Left hindlimb (tissue), 1 donor: ENCODE results near the gene RAVER2.
"Not testable (repeated sequence)": the region's sequence is repeated elsewhere in the genome, so short reads cannot be mapped to it uniquely, and the experiment has no call there.

Experiments
- DNase-seq: peaks from one replicate; pipeline ENCODE4 v3.0.0-alpha.2; 2018

RAVER2 gene

DNA sequence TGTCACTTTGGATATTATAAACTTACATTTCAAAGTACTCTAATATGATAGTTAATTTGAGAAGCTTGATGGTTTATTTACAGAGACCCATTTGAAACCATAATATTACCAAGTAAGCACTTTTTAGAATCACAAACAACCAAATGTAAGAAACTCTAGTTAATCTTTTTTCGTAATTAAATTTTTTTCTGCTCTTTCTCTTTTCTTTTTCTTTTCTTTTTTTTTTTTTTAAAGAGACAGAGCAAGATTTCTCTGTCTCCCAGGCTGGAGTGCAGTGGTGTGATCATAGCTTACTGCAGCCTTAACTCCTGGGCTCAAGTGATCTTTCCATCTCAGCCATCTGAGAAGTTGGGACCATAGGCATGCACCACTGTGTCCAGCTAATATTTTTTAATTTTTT, 5.2 kb downstream of the RAVER2 start:
- DNase-seq, result no peak

GRCh38 chr1:64750875-64751274, 6.0 kb downstream of the RAVER2 start:
- no peak for DNase-seq

DNA sequence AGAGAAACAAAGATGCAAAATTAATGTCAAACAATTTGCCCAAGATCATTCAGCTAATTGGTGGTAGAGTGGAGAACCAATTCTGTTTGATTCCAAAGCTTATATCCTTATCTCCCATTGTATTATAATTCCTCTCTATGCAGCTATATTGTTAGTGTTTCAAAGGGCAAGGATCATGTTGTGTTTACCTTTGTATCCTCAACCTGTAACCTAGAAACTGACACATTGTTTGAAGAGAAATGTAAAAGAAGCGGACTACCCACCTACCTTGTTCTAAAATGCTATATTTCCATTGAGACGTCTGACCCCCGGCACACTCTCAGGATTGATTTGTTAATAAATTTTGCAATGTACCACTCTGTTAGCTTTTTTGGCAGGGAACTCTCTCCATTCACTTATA, 9.3 kb downstream of the RAVER2 start:
- no peak for DNase-seq

- DNase-seq, result no peak
Measured at GRCh38 chr1:64755361-64755760, 10.5 kb downstream of the RAVER2 start.

GRCh38 chr1:64756770-64757169, 11.9 kb downstream of the RAVER2 start:
- DNase-seq, result no peak

GRCh38 chr1:64757213-64757612, 12.3 kb downstream of the RAVER2 start:
- no peak for DNase-seq

- DNase-seq, result no peak
Measured at GRCh38 chr1:64758233-64758632, 13.4 kb downstream of the RAVER2 start.

DNA sequence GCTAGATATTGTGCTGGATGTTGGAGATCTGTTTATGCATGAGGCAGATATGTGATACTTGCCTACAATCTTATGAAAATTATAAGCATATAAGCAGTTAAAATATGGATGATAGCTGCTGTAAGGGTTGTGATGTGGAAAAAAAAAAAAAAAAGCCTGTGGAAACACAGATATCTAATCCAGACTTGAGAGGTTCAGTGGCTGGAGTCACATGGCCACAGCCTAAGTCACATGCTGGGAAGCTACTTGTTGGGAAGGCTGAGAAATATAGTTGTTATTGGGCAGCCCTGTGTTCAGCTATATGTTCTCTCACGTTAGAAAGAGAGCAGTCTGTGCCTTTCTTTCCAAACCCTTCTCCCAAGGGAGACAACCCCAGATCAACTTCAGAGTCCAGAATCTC, 15.1 kb downstream of the RAVER2 start:
- DNase-seq, result no peak

GRCh38 chr1:64765012-64765411, 20.1 kb downstream of the RAVER2 start:
- DNase-seq, result no peak

DNA sequence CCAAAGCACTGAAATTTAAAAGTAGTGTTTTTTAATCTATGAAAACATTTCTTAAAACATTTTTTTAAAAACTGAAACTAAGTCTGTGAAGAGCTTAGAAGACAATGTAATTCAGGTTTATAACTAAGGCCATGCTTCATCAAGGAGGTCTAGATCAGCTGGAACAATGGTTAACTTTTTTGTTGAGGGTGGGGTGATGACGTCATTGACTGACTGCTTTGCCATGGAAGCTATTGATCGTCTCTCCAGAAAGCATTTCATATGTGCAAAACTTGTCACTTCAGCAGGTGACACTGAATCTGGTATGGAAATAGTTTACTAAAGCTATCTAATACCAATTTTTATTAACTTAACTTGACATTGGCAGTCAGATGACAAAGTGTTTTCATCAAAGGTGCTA, 21.0 kb downstream of the RAVER2 start:
- no peak for DNase-seq

DNA sequence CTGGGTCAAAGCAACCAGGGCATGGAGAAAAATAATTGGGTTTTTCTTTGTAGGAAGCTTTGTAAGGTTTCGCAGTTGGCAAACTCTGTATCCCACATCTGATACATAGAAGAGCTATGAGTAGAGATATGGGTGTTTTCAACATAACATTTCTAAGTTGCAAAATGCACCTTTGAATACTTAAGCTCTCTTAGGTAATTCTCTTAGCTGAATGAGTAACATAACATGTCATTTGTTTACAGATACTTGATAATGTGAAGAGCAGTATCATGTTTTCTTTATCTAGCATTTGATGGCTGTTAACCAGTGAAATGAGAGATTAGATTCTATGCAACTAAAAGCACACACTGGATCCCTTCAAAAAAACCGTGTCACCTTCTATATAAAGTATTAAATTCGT, 21.6 kb downstream of the RAVER2 start:
- no peak for DNase-seq

DNA sequence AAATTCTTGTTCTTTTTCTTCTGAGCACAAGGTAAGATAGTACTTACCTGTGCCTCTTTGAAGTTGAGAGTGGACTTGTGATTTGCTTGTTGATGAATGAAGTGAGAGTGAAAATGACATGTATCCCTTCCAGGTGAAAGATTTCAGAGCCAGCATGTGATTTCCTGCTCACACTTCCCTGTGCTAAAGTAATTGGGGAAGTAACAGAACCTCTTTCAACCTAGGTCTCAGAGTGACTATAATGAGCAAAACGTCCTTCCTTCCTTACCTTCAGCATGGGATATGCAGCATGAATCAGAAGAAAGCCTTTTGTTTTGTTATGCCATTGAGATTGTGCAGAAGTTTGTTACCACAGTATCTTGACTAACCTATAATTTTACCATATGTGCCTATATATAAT, 24.6 kb downstream of the RAVER2 start:
- DNase-seq, result no peak

- no peak for DNase-seq
Measured at GRCh38 chr1:64769971-64770370, 25.1 kb downstream of the RAVER2 start.

DNA sequence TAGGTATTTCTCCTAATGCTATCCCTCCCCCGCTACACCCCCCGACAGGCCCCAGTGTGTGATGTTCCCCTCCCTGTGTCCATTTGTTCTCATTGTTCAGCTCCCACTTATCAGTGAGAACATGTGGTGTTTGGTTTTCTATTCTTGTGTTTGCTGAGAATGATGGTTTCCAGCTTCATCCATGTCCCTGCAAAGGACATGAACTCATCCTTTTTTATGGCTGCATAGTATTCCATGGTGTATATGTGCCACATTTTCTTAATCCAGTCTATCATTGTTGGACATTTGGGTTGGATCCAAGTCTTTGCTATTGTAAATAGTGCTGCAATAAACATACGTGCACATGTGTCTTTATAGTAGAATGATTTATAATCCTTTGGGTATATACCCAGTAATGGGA, 28.4 kb downstream of the RAVER2 start:
- not testable (repeated sequence) for DNase-seq

- no peak for DNase-seq
Measured at GRCh38 chr1:64775113-64775512, 30.2 kb downstream of the RAVER2 start.

DNA sequence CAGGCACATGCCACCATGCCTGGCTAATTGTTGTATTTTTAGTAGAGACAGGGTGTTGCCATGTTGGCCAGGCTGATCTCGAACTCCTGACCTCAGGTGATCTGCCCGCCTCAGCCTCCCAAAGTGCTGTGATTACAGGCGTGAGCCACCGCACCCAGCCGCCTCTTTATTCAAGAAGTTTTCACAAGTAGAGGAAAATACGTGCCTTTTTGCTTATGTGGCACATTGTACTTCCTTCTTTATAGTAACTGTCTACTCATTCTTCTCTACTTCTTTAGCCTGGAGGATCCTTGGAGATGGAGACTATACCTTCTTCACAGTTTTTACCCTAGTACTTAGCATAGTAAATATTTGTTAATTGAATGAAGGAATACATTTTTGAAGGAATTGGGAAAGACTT, 37.2 kb downstream of the RAVER2 start:
- not testable (repeated sequence) for DNase-seq

DNA sequence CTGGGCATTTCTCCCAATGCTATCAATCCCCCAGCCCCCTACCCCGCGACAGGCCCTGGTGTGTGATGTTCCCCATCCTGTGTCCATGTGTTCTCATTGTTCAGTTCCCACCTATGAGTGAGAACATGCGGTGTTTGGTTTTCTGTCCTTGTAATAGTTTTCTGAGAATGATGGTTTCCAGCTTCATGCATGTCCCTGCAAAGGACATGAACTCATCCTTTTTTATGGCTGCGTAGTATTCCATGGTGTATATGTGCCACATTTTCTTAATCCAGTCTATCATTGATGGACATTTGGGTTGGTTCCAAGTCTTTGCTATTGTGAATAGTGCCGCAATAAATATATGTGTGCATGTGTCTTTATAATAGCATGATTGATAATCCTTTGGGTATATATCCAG, 38.0 kb downstream of the RAVER2 start:
- DNase-seq, result not testable (repeated sequence)

DNA sequence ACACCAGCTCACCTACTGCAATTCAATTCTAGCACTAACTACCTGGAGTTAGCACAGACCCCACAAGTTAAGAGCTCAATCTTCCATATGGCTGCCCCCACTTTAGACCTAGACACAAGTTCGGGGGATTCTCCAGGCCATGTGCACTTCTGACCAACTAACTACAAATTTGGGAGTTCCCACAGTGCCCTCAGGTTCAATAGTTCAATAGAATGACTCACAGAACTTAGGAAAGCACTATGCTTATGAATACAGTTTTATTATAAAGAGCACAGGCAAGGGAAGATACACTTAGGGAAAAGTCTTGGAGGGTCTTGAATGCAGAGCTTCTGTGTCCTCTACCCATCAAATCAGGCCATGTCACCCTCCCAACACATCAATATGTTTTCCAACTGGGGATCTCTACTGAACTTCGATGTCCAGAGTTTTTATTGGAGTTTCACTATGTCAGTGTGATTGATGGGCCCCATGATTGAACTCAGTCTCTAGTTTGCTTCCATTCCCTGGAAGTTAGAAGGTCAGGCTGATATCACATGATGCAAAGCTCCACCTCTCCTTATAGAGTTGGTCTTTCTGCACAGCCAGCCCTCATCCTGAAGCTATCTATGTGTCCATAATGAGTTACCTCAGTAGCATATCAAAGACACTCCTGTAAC, 46.1 kb downstream of the RAVER2 start:
- DNase-seq, result no peak

- DNase-seq, result no peak
Measured at GRCh38 chr1:64798872-64799271, 54.0 kb downstream of the RAVER2 start.

DNA sequence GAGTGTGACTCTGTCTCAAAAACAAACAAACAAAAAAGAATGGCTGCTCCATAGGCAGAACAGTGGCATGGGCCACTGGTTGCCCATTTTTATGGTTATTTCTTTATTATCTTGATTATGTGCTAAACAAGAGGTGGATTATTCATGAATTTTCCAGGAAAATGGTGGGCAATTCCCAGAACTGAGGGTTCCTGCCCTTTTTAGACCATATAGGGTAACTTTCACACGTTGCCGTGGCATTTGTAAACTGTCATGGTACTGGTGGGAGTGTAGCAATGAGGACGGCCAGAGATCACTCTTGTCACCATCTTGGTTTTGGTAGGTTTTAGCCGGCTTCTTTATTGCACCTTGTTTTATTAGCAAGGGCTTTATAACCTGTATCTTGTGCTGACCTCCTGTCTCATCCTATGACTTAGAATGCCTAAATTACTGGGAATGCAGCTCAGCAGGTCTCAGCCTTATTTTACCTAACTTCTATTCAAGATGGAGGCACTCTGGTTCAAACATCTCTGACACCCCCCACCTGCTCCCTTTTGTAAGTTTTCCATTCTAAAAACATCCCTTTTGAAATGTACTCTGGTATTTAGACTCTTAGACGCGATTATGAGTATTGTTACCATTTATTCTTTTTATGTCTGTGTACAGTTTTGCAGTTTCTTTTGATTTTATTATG, 57.1 kb downstream of the RAVER2 start:
- DNase-seq, result no peak

- no peak for DNase-seq
Measured at GRCh38 chr1:64809309-64809708, 64.4 kb downstream of the RAVER2 start.

DNA sequence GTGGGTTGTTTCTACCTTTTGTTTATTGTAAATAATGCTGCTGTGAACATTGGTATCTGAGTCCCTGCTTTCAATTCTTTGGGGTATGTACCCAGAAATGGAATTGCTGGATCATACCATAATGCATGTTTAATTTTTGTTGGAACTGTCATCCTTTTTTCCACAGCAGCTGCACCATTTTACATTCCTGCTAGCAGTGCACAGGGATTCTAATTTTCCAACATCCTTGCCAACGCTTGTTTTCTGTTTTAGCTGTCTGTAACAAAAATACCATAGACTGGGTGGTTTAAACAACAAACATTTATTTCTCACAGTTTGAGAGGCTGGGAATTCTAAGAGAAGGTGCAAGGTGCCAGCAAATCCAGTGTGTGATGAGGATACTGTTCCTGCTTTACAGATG, 65.1 kb downstream of the RAVER2 start:
- DNase-seq, result no peak

DNA sequence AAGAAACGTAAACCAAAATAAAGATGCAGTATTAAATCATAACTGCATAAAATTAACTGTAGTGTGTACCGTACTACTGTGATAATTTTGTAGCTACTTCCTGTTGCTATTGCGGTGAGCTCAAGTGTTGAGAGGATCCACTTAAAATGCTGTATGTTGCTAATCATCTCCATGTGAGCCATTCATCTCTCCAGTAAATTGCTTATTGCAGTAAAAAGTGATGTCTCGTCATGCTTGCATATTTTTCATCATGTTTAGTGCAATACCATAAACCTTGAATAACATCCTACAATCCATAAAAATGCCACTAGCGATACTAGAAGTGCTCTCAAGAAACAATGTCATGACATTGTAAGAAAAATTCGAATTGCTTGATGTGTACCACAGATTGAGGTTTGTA, 66.3 kb downstream of the RAVER2 start:
- DNase-seq, result no peak

- no peak for DNase-seq
Measured at GRCh38 chr1:64814427-64814826, 69.6 kb downstream of the RAVER2 start.

DNA sequence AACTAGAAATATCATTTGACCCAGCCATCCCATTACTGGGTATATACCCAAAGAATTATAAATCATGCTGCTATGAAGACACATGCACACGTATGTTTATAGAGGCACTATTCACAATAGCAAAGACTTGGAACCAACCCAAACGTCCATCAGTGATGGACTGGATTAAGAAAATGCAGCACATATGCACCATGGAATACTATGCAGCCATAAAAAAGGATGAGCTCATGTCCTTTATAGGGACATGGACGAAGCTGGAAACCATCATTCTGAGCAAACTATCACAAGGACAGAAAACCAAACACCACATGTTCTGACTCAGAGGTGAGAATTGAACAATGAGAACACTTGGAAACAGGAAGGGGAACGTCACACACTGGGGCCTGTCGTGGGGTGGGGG, 72.5 kb downstream of the RAVER2 start:
- not testable (repeated sequence) for DNase-seq
